OCI-LY7 (cell line): Measurements from ENCODE around the gene RHOXF1.
"Not testable (repeated sequence)": the region's sequence is repeated elsewhere in the genome, so short reads cannot be mapped to it uniquely, and the experiment has no call there.

Experiments used
- CTCF ChIP-seq: fragments of 200-600 bp; sonication (generic); conservative IDR thresholded peaks from 2 replicates; pipeline ENCODE4 v1.5.1; 2014; ENCODE audit warnings: mild to moderate bottlenecking, antibody characterized with exemption, low read length, moderate library complexity, mixed read lengths
- EZH2phosphoT487 ChIP-seq: fragments of 200-600 bp; sonication (generic); IDR thresholded peaks from 2 replicates; pipeline ENCODE4 v1.6.1; 2018; ENCODE audit warnings: low read depth, borderline replicate concordance, mild to moderate bottlenecking, mixed run types, antibody characterized with exemption, low read length, moderate library complexity, mixed read lengths

- TF ChIP-seq CTCF, EZH2phosphoT487: not testable (repeated sequence)
Measured at GRCh38 chrX:120101057-120101456, 14.7 kb downstream of the RHOXF1 start.
